HG03159 (cell line): ENCODE results near the gene MAB21L2.

Source experiments
- ATAC-seq: cut with Tn5 transposase; IDR thresholded peaks from one replicate; pipeline ENCODE4 v1.9.1; 2021; ENCODE audit warnings: mild to moderate bottlenecking, moderate library complexity; ENCODE audit not compliant: unreplicated experiment

MAB21L2 gene

GRCh38 chr4:150574678-150575077 is 7.3 kb upstream of the MAB21L2 start:
- no peak for ATAC-seq

- ATAC-seq = no peak
These were observed 4.2 kb upstream of the MAB21L2 start for GRCh38 chr4:150577796-150578195.

DNA sequence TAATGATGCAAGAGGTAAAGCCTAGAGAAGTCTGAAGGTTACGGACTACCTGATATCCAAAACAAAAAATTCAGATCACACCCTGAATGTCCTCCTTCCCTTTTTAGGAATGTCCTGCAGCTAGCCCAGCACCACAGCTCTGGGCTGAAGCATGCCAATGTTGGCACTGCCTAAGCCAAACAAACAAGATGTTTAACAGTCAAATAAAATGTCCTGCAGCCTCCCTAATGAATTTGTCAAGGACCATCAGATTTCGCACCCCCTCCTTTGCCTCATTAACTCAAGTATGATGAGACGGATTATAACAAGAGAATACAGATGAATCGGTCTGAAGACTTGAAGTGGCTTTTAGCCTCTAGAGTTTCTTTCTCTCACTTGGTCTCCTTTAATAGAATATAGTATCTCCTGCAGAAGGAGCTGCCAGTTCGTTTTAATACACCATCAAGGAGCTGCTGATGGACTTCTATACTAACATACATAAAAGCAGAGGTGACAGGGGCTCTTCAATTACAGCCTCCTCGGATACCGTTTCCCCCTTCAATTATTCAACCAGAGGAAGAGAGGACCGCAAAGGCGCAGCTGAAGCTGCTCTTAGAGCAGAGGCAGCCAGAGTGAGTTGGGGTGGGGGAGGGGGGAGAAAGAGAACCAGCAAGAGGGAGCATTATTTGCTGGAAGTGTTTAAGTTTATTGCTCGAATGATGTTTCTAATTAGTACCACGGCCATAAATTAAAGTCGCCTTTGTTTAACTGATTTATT is 3.0 kb upstream of the MAB21L2 start:
- ATAC-seq = no peak

DNA sequence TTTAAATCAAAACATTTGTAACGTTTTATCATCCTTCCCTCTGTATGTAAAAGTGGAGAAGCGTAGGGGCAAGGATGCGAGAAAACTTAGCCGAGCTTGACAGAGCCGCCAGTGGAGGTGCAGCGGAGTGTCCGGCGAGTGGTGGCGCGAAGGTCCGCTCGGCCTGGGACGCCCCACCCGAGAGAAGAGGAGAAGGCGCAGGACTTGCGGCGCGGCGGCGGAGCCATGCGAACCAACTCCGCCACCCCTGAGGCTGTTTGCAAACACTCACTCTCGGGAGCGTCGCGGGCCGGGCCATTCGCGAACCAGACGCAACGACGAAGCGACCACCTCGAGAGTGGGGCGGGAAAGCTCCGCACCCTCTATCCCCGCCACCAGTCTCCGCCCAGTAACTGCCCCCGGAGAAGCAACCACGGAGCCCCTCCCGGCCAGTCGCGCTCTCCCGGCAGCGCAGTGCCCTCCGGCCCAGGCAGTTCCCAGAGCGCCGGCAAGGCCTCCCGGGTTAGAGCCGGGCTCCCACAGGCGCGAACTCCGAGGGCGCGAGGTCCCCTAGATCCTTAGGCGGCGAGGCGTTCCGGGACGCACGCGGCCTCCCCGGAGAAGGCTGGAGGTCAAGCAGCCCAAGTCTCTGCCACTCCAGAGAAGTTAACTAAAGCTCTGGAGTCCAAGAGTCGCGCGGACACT is 2.3 kb upstream of the MAB21L2 start:
- ATAC-seq = no peak

DNA sequence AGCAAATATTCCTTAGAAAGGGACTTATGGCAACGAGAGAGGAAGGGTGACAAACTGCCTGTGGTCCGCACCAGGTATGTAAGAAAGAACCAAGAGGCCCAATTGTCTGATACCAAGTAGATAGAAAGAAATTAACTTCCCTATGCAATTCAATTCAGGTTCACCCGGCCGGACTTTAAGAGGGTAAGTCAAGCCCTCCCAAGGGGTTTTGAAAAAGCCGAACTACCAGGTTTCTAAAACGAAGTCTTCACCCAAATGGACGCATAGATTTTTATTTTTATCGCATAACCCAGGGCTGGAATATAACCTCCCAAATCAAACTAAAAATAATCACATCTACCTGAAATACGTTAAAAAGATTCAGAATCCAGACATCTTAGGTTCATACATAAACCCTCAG is 1.6 kb upstream of the MAB21L2 start:
- ATAC-seq = no peak

- ATAC-seq = no peak
These were observed 820 bp upstream of the MAB21L2 start for GRCh38 chr4:150581056-150581605.

DNA sequence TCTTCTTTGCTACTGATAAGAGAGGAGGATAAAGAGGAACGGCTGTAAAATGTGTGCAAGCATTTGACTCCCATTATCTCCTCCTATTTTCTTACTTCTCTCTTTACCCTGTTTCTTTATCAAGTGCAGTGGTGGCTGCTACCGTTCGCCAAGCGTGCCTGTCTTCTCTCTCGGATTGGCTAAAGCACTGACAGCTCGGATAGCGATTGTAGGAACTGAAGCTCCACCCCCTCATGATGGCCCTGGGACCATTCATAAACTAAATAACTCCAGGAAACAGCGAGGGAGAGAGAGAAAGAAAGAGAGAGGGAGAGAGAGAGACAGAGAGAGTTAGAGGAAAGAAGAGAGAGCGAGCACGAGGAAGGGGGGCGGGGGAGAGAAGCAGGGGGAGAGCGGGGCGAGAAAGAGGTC is 305 bp upstream of the MAB21L2 start:
- ATAC-seq = no peak

DNA sequence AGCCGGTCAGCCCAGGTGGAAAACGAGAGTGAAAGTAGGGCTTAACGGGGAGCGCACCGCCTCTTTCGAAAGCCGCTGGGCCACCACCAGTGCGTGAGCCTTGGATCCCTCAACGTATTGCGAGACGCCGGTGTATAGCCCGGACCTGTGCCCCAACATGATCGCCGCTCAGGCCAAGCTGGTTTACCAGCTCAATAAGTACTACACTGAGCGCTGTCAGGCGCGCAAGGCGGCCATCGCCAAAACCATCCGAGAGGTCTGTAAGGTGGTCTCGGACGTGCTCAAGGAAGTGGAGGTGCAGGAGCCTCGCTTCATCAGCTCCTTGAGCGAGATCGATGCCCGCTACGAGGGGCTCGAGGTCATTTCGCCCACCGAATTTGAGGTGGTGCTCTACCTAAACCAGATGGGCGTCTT is 929 bp downstream of the MAB21L2 start:
- no peak for ATAC-seq

DNA sequence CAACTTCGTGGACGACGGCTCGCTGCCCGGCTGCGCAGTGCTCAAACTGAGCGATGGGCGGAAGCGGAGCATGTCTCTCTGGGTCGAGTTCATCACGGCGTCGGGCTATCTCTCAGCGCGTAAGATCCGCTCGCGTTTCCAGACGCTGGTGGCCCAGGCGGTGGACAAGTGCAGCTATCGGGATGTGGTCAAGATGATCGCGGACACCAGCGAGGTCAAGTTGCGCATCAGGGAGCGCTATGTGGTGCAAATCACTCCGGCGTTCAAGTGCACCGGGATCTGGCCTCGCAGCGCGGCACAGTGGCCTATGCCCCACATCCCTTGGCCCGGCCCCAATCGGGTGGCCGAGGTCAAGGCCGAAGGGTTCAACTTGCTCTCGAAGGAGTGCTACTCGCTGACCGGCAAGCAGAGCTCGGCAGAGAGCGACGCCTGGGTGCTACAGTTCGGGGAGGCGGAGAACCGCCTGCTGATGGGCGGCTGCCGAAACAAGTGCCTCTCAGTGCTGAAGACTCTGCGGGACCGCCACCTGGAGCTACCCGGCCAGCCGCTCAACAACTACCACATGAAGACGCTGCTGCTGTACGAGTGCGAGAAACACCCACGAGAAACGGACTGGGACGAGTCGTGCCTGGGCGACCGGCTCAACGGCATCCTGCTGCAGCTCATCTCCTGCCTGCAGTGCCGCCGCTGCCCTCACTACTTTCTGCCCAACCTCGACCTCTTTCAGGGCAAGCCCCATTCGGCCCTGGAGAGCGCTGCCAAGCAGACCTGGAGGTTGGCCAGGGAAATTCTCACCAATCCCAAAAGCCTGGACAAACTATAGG is 1.5 kb downstream of the MAB21L2 start:
- no peak for ATAC-seq

- no peak for ATAC-seq
These were observed 2.4 kb downstream of the MAB21L2 start for GRCh38 chr4:150584111-150584915.

DNA sequence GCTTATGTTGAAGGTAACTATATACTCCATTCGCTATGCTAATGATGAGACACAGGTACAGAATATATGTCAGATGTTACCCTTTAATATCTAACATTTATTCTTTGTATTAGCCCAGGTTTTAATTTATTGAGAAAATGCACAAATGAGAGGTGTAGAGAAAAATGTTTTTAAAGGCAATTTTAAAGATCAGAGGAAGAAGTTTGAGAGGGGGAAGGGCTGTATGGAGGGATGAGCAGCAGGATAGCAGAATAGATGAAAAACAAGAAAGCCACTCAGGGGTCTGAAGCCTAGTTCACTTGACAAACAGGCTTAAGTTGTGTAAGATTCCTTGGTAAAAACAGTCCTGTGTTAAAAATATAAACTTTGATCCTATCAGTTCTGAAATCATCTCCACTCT is 3.7 kb downstream of the MAB21L2 start:
- no peak for ATAC-seq

DNA sequence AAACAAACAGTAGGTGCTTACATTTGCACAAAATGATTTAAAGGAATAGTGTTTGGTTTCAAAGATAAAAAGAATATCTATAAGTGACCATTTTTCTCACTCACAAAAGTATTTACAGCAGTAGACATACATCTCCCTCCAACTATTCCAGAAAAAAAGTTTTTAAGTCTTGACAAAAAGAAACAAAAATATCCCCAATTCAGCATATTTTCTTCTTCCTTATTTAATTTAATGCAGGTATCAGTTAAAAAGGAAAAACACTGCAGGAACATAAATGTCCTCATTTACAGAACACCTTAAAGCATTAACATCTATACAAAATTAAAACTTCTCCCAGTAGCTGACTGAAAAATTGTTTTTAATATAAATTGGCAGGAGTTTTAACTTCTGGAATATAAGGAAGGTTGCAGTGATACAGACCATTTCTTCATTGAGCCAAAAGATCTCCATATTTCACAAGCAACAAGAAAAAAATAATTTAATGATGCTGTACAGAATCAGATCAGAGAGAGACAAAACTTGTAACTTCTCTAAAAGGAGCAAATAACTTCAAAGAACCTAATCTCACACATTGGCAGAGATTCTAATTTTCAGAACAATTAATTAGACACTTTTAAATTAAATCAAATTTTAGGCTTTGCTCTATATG is 4.3 kb downstream of the MAB21L2 start:
- ATAC-seq = no peak

- no peak for ATAC-seq
These were observed 6.4 kb downstream of the MAB21L2 start for GRCh38 chr4:150588316-150588715.

DNA sequence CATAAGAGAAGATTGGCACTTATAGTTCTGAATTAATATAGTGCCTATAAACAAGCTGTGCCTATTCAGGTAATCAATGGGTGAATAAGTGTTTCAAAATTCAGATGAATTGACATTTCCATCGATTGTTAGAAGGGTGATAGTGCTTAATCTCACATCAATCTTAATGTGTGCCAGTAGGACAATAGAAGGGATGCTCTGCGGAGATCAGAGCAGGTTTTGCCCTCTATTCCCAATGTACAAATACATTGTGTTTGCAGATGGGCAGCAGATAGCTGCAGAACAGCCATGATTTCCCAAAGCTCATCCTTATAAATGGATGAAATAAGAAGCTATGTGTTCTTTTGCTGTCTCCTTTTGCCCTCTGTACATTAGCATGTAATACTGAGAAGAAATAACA is 7.2 kb downstream of the MAB21L2 start:
- no peak for ATAC-seq

- ATAC-seq = no peak
These were observed 8.7 kb downstream of the MAB21L2 start for GRCh38 chr4:150590631-150591030.

DNA sequence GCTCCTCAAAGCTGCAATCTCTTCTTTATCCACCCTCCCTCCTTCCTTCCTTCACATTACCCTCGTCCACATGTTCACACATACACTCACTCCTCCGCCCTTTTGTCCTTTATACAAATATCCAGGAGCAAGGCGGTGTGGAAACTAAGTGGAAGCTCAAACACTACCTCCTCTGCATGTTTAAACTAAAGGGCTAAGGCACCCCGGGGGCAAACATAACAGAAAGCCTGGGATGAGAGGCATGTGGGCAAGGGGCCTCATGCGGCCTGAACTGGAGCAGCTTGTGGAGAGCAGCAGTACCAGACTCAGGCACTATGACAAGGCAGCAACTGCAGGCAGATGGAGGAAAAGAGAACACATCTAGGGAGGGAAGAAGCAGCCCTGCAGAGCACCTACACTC is 9.5 kb downstream of the MAB21L2 start:
- no peak for ATAC-seq

DNA sequence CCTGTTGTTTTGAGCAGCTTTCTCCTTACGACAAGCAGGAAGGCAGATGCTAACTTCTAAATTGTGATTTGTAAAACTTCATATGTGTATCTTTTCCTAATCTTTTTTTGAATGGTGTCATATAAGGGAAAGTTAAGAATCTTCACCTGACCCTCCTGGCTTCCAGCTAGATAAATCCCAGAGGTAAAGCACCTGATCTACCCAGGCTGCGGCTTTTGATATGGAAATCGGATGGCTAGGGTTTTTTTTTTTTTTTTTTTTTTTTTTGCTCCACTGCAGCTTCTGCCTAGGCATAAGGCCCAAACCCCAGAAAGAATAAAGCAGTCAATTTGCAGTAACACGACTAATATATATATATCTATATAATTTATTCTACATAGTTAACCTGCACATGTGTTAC is 10.0 kb downstream of the MAB21L2 start:
- ATAC-seq = no peak

- no peak for ATAC-seq
These were observed 12.0 kb downstream of the MAB21L2 start for GRCh38 chr4:150593996-150594395.

- no peak for ATAC-seq
These were observed 17.0 kb downstream of the MAB21L2 start for GRCh38 chr4:150598909-150599308.

- ATAC-seq = no peak
These were observed 17.6 kb downstream of the MAB21L2 start for GRCh38 chr4:150599547-150599946.
